Endothelial cell of umbilical vein (primary cell): ENCODE measurements around the gene RCOR2.

ENCODE experiments used
- CTCF ChIP-seq, 2 donors: IDR thresholded peaks; 1 replicate in 1 of 2; 2 replicates in 1 of 2; pipeline ENCODE4 v1.5.1; 2011; ENCODE audit warnings: low read length in 2 of 2, mild to moderate bottlenecking in 2 of 2, moderate library complexity in 2 of 2, control low read depth in 1 of 2, inconsistent platforms in 1 of 2, low read depth in 1 of 2; ENCODE audit not compliant: insufficient read depth in 1 of 2; ENCODE audit errors: extremely low read depth in 1 of 2
- EZH2 ChIP-seq: IDR thresholded peaks from 2 replicates; pipeline ENCODE4 v1.6.1; 2012; ENCODE audit warnings: borderline replicate concordance, low read depth, mild to moderate bottlenecking, moderate library complexity, low read length, inconsistent platforms; ENCODE audit not compliant: severe bottlenecking
- MAX ChIP-seq: IDR thresholded peaks from 2 replicates; pipeline ENCODE4 v1.6.1; 2011; ENCODE audit not compliant: insufficient read depth, insufficient read length
- POLR2A ChIP-seq: IDR thresholded peaks from 2 replicates; pipeline ENCODE4 v1.6.1; 2012; ENCODE audit warnings: low read depth, mild to moderate bottlenecking, control low read depth, low read length
- POLR2AphosphoS5 ChIP-seq: IDR thresholded peaks from 2 replicates; pipeline ENCODE4 v1.6.1; 2012; ENCODE audit warnings: low read depth, mild to moderate bottlenecking, control low read depth, low read length, moderate library complexity; ENCODE audit not compliant: insufficient read depth

- TF ChIP-seq CTCF (IDR thresholded peaks at IDR 0.05; ENCODE audit: extremely low read depth in 1 of 2, insufficient read depth in 1 of 2, low read depth in 1 of 2, low read length in 2 of 2), result no peak
- TF ChIP-seq POLR2AphosphoS5, result no peak
- TF ChIP-seq EZH2, result no peak
- no peak for TF ChIP-seq POLR2A
- TF ChIP-seq MAX, result no peak
These were observed 34.3 kb downstream of the RCOR2 start for GRCh38 chr11:63882555-63883242.
